OCI-LY7 (cell line): Measurements from ENCODE around the gene TNFAIP8L2. TPM values are rescaled to one million over a fixed set of nuclear protein-coding genes. Genes with fewer than 3 reads are reported as not detected.
"Not testable (repeated sequence)": the region's sequence is repeated elsewhere in the genome, so short reads cannot be mapped to it uniquely, and the experiment has no call there.

Source experiments
- BruUV-seq: library from RNA; stranded (reverse); fragments of 400-500 nt; replicated peaks from 2 replicates; lab custom pipeline; 2021; lab: Mats Ljungman, UMichigan
- CTCF ChIA-PET: fragments of 300-600 bp; sonication (Branson Sonifier 250); formaldehyde crosslinking; loops from one replicate; lab custom pipeline; 2022; ENCODE audit warnings: antibody characterized with exemption; ENCODE audit not compliant: unreplicated experiment; lab: Charles Lee
- POLR2A ChIA-PET: fragments of 300-600 bp; sonication (Branson Sonifier 250); formaldehyde crosslinking; loops from one replicate; lab custom pipeline; 2022; ENCODE audit warnings: antibody characterized with exemption; lab: Charles Lee
- DNase-seq: peaks from one replicate; pipeline ENCODE4 v3.0.0-alpha.2; 2015; ENCODE audit warnings: low spot score
- H2AFZ ChIP-seq: fragments of 200-600 bp; sonication (generic), shearing (Covaris generic); 2 replicates; pipeline ENCODE4 v1.6.1; 2014; ENCODE audit warnings: mild to moderate bottlenecking, antibody characterized with exemption, low read length, moderate library complexity
- H3K27ac ChIP-seq: fragments of 200-600 bp; sonication (generic); 2 replicates; pipeline ENCODE4 v1.5.1; 2014; ENCODE audit warnings: mixed run types, low read depth, mild to moderate bottlenecking, moderate library complexity, low read length, inconsistent platforms; ENCODE audit not compliant: poor library complexity, severe bottlenecking
- H3K36me3 ChIP-seq: fragments of 200-600 bp; sonication (generic); 2 replicates; pipeline ENCODE4 v1.6.1; 2014; ENCODE audit warnings: mild to moderate bottlenecking, antibody characterized with exemption, low read length, moderate library complexity, mixed read lengths; ENCODE audit not compliant: insufficient read depth
- H3K4me1 ChIP-seq: fragments of 200-600 bp; sonication (generic); 2 replicates; pipeline ENCODE4 v1.5.1; 2014; ENCODE audit warnings: mild to moderate bottlenecking, low read length; ENCODE audit not compliant: insufficient read depth, poor library complexity, severe bottlenecking
- H3K4me2 ChIP-seq: fragments of 200-600 bp; sonication (generic); 2 replicates; pipeline ENCODE4 v1.6.1; 2014; ENCODE audit warnings: mild to moderate bottlenecking, low read length
- H3K4me3 ChIP-seq: fragments of 200-600 bp; sonication (generic); 2 replicates; pipeline ENCODE4 v1.5.1; 2014; ENCODE audit warnings: mild to moderate bottlenecking, low read depth, low read length; ENCODE audit not compliant: poor library complexity, severe bottlenecking
- H3K79me2 ChIP-seq: fragments of 200-600 bp; sonication (generic); 2 replicates; pipeline ENCODE4 v1.6.1; 2016; ENCODE audit warnings: low read depth, mild to moderate bottlenecking, low read length, moderate library complexity, mixed read lengths; ENCODE audit not compliant: insufficient read depth
- H3K9me2 ChIP-seq: fragments of 200-600 bp; sonication (generic); 2 replicates; pipeline ENCODE4 v1.6.1; 2016; ENCODE audit warnings: mild to moderate bottlenecking, low read length, mixed read lengths; ENCODE audit not compliant: insufficient read depth
- H3K9me3 ChIP-seq: fragments of 200-600 bp; sonication (generic); 2 replicates; pipeline ENCODE4 v1.6.1; 2014; ENCODE audit warnings: mild to moderate bottlenecking, mixed run types, low read length, mixed read lengths
- H4K20me1 ChIP-seq: fragments of 200-600 bp; sonication (generic); 2 replicates; pipeline ENCODE4 v1.6.1; 2014; ENCODE audit warnings: mild to moderate bottlenecking, antibody characterized with exemption, low read length, moderate library complexity, mixed read lengths; ENCODE audit not compliant: insufficient read depth
- CTCF ChIP-seq: fragments of 200-600 bp; sonication (generic); conservative IDR thresholded peaks from 2 replicates; pipeline ENCODE4 v1.5.1; 2014; ENCODE audit warnings: mild to moderate bottlenecking, antibody characterized with exemption, low read length, moderate library complexity, mixed read lengths
- EZH2phosphoT487 ChIP-seq: fragments of 200-600 bp; sonication (generic); IDR thresholded peaks from 2 replicates; pipeline ENCODE4 v1.6.1; 2018; ENCODE audit warnings: low read depth, borderline replicate concordance, mild to moderate bottlenecking, mixed run types, antibody characterized with exemption, low read length, moderate library complexity, mixed read lengths
- intact Hi-C: fragments of 100-400 bp; cut with micrococcal nuclease; formaldehyde crosslinking; loops from one replicate; pipeline ENCODE4 v1.10.0; 2022; ENCODE audit not compliant: unreplicated experiment
- total RNA-seq, 2 experiments: library from RNA; depleted of rRNA in 1 of 2; stranded (reverse); fragments of >200 nt in 1 of 2; shearing (Covaris generic) in 1 of 2; gene quantifications; 2 replicates each; pipeline ENCODE4 v1.2.3, GENCODE V29; 2014 to 2022

The TNFAIP8L2 gene
- total RNA-seq, 2 experiments from 2014 or later, result 9.2 to 12.5 TPM

GRCh38 chr1:151176514-151177045 is 20.1 kb downstream of the TNFAIP8L2 start:
- Histone ChIP-seq H3K79me2 (no peaks in the 10 kb centered on the region), H3K4me2 (no peak overlapping the region), H3K4me1 (no peaks in the 10 kb centered on the region), H3K36me3 (peaks cover 60% of the 10 kb centered on the region), H3K4me3 (no peak overlapping the region), H4K20me1 (no peaks in the 10 kb centered on the region), H3K27ac (no peak overlapping the region), H3K9me3 (no peaks in the 10 kb centered on the region), H2AFZ (no peak overlapping the region), H3K9me2 (no peaks in the 10 kb centered on the region)
- ChIA-PET CTCF (interaction anchor here (1.0 kb wide), 1 partner anchor 13 kb away, joined by 3 read pairs; the partner anchor contains the start of gene VPS72), POLR2A (interaction anchor here (0.7 to 1.7 kb wide), 3 partner anchors 10 to 13 kb away, joined by 3 to 6 read pairs (median 3); no protein-coding TSS in a partner anchor)
- intact Hi-C loops, result no loop called here
- BruUV-seq, result TSS peak; percentile 72
- DNase-seq, result no peak
- TF ChIP-seq CTCF (no peak), EZH2phosphoT487 (no peak)

- intact Hi-C loops, result no loop called here
- ChIA-PET POLR2A (interaction anchor here (0.7 kb wide), 1 partner anchor 27 kb away, joined by 3 read pairs; no protein-coding TSS in a partner anchor), CTCF (no interaction called here)
- no TSS peak for BruUV-seq
- Histone ChIP-seq H3K79me2 (peaks cover 10% of the 10 kb centered on the region), H3K9me3 (no peaks in the 10 kb centered on the region), H2AFZ (no peak overlapping the region), H3K4me3 (no peak overlapping the region), H3K36me3 (peaks cover 70% of the 10 kb centered on the region), H3K9me2 (no peaks in the 10 kb centered on the region), H3K4me2 (no peak overlapping the region), H3K4me1 (peaks cover 12% of the 10 kb centered on the region), H4K20me1 (no peaks in the 10 kb centered on the region), H3K27ac (no peak overlapping the region)
- DNase-seq, result no peak
- TF ChIP-seq CTCF (no peak), EZH2phosphoT487 (no peak)
These were observed 27.8 kb downstream of the TNFAIP8L2 start for GRCh38 chr1:151184211-151184610.

- intact Hi-C loops, result no loop called here
- Histone ChIP-seq H3K4me3 (no peak overlapping the region), H4K20me1 (no peaks in the 10 kb centered on the region), H3K79me2 (peaks cover 16% of the 10 kb centered on the region), H3K4me1 (peaks cover 19% of the 10 kb centered on the region), H3K9me2 (no peaks in the 10 kb centered on the region), H2AFZ (no peak overlapping the region), H3K36me3 (peaks cover 44% of the 10 kb centered on the region), H3K4me2 (no peak overlapping the region), H3K27ac (no peak overlapping the region), H3K9me3 (no peaks in the 10 kb centered on the region)
- CTCF ChIA-PET, result no interaction called here
- POLR2A ChIA-PET, result no interaction called here
- BruUV-seq, result no TSS peak
- no peak for DNase-seq
- no peak for TF ChIP-seq CTCF
- TF ChIP-seq EZH2phosphoT487, result no peak
These were observed 30.8 kb downstream of the TNFAIP8L2 start for GRCh38 chr1:151187205-151187604.

GRCh38 chr1:151188667-151189066 is 32.2 kb downstream of the TNFAIP8L2 start:
- H2AFZ ChIP-seq, BruUV-seq, DNase-seq, H3K9me3 ChIP-seq, H3K9me2 ChIP-seq, intact Hi-C loops, H4K20me1 ChIP-seq, CTCF ChIA-PET: not testable (repeated sequence)
- peak overlapping the region; percentile 91 for H3K4me3 ChIP-seq
- peaks cover 30% of the 10 kb centered on the region for H3K36me3 ChIP-seq
- peak overlapping the region; percentile 100 for H3K4me2 ChIP-seq
- POLR2A ChIA-PET, result interaction anchor here (1.0 to 1.5 kb wide), 5 partner anchors 11 to 32 kb away, joined by 3 to 6 read pairs (median 3); partner anchors contain the start of genes LYSMD1, SCNM1, TMOD4 and TNFAIP8L2
- peaks cover 19% of the 10 kb centered on the region for H3K4me1 ChIP-seq
- H3K79me2 ChIP-seq, result peaks cover 16% of the 10 kb centered on the region
- H3K27ac ChIP-seq, result peak overlapping the region; percentile 66
